Gastrocnemius medialis (tissue), 4 donors: ENCODE results near the gene EPHB4. TPM values are rescaled to one million over a fixed set of nuclear protein-coding genes. Genes with fewer than 3 reads are reported as not detected.
A peak's percentile ranks its signal among the peaks of the same experiment; 100 is the strongest.

ENCODE experiments used
- ATAC-seq, 2 donors: fragments of 150-250 bp; one replicate each; pipeline ENCODE4 v1.9.1; 2016
- DNase-seq, 2 donors: peaks; one replicate each; pipeline ENCODE4 v3.0.0-alpha.2; 2019
- H3K27ac ChIP-seq, 4 donors: fragments of 200-600 bp; sonication (generic); 1 replicate in 1 of 4; 2 replicates in 3 of 4; pipeline ENCODE4 v1.5.1; 2016 to 2018; ENCODE audit warnings: mild to moderate bottlenecking in 2 of 4, moderate library complexity in 1 of 4
- H3K27me3 ChIP-seq, 3 donors: fragments of 200-600 bp; sonication (generic) in 2 of 3; 1 replicate in 1 of 3; 2 replicates in 2 of 3; pipeline versions ENCODE4 v1.5.1 to v1.6.0; 2016 to 2019; ENCODE audit warnings: mild to moderate bottlenecking in 1 of 3, moderate library complexity in 1 of 3
- H3K36me3 ChIP-seq, 2 donors: fragments of 200-600 bp; sonication (generic) in 1 of 2; one replicate each; pipeline ENCODE4 v1.5.1; 2017 to 2018
- H3K4me1 ChIP-seq, 2 donors: fragments of 200-600 bp; sonication (generic) in 1 of 2; one replicate each; pipeline ENCODE4 v1.5.1; 2016 to 2017; ENCODE audit warnings: mild to moderate bottlenecking in 2 of 2
- H3K4me3 ChIP-seq, 4 donors: fragments of 200-600 bp; sonication (generic) in 3 of 4; 1 replicate in 1 of 4; 2 replicates in 3 of 4; pipeline ENCODE4 v1.5.1; 2016 to 2019; ENCODE audit warnings: mild to moderate bottlenecking in 2 of 4
- H3K9me3 ChIP-seq, 3 donors: fragments of 200-600 bp; sonication (generic) in 2 of 3; 1 replicate in 1 of 3; 2 replicates in 2 of 3; pipeline ENCODE4 v1.5.1; 2016 to 2019
- CTCF ChIP-seq, 5 experiments: fragments of 450-650 bp in 3 of 5; fragments of 200-600 bp in 2 of 5; sonication (generic) in 2 of 5; IDR thresholded peaks in 4 of 5; conservative IDR thresholded peaks in 1 of 5; 1 replicate in 4 of 5; 2 replicates in 1 of 5; pipeline ENCODE4 v1.5.1; 2016 to 2019; ENCODE audit warnings: antibody characterized with exemption in 5 of 5, mild to moderate bottlenecking in 3 of 5, moderate library complexity in 3 of 5
- POLR2A ChIP-seq, 2 donors: fragments of 450-650 bp; IDR thresholded peaks; one replicate each; pipeline ENCODE4 v1.6.1; 2017; ENCODE audit warnings: antibody characterized with exemption in 2 of 2, mild to moderate bottlenecking in 2 of 2, moderate library complexity in 2 of 2
- in situ Hi-C, 4 donors: fragments of 200-750 bp; cut with MboI; loops; one replicate each; pipeline versions ENCODE4 v1.15.0 to v1.8.0; 2017; ENCODE audit warnings: low sequenced_read_pairs in 4 of 4
- intact Hi-C: fragments of 100-400 bp; cut with DNase I; formaldehyde crosslinking; loops from one replicate; pipeline ENCODE4 v1.15.1; 2023; ENCODE audit warnings: low total_unique reads
- total RNA-seq, 4 donors: library from RNA; depleted of rRNA; stranded (reverse); fragments of >200 nt; gene quantifications; one replicate each; pipeline versions ENCODE4 v1.1.0 to v1.2.3, GENCODE V29; 2016

EPHB4 gene
- total RNA-seq, 4 donors from 2014 or later: 6.3 to 16.2 (median 12.3) TPM

GRCh38 chr7:100803398-100804161 is 23.7 kb downstream of the EPHB4 start:
- Histone ChIP-seq H3K9me3 (no peaks in the 10 kb centered on the region), H3K27me3 (peaks cover 3 to 12% (median 10%) of the 10 kb centered on the region in 3 donors), H3K4me3 (no peak overlapping the region), H3K36me3 (no peaks in the 10 kb centered on the region), H3K27ac (peak overlapping the region in 1 of 4 donors; percentile 22), H3K4me1 (peaks cover 9 to 11% of the 10 kb centered on the region in 2 donors)
- intact Hi-C loops (loop anchor here (2.0 kb wide), 1 partner anchor 49 kb away; the partner anchor contains the start of gene SLC12A9), in situ Hi-C loops (no loop called here)
- peak; percentile 82 to 84 for ATAC-seq
- DNase-seq: peak; percentile 32 to 44
- TF ChIP-seq POLR2A (IDR thresholded peaks at IDR 0.05): no peak
- no peak for TF ChIP-seq CTCF (IDR thresholded peaks at IDR 0.05 in 4 of 5, conservative IDR thresholded peaks at IDR 0.05 in 1 of 5)

GRCh38 chr7:100802951-100803350 is 24.4 kb downstream of the EPHB4 start:
- Histone ChIP-seq H3K9me3 (no peaks in the 10 kb centered on the region), H3K4me3 (no peak overlapping the region), H3K27ac (peak overlapping the region in 1 of 4 donors; percentile 22), H3K36me3 (no peaks in the 10 kb centered on the region), H3K27me3 (peaks cover 3 to 12% (median 10%) of the 10 kb centered on the region in 3 donors), H3K4me1 (peaks cover 9 to 11% of the 10 kb centered on the region in 2 donors)
- ATAC-seq: no peak
- in situ Hi-C loops: no loop called here
- intact Hi-C loops: loop anchor here (2.0 kb wide), 1 partner anchor 50 kb away; the partner anchor contains the start of gene SLC12A9
- TF ChIP-seq CTCF (IDR thresholded peaks at IDR 0.05 in 4 of 5, conservative IDR thresholded peaks at IDR 0.05 in 1 of 5): no peak
- no peak for TF ChIP-seq POLR2A (IDR thresholded peaks at IDR 0.05)
- no peak for DNase-seq

- H3K4me1 ChIP-seq: peaks cover 9 to 11% of the 10 kb centered on the region in 2 donors
- ATAC-seq (no peak), DNase-seq (no peak)
- peaks cover 3 to 12% (median 10%) of the 10 kb centered on the region in 3 donors for H3K27me3 ChIP-seq
- in situ Hi-C loops: no loop called here
- no peaks in the 10 kb centered on the region for H3K36me3 ChIP-seq
- no peaks in the 10 kb centered on the region for H3K9me3 ChIP-seq
- no peak overlapping the region for H3K4me3 ChIP-seq
- TF ChIP-seq CTCF (IDR thresholded peaks at IDR 0.05 in 4 of 5, conservative IDR thresholded peaks at IDR 0.05 in 1 of 5) (no peak), POLR2A (IDR thresholded peaks at IDR 0.05) (no peak)
- no peak overlapping the region for H3K27ac ChIP-seq
- intact Hi-C loops: loop anchor here (2.0 kb wide), 1 partner anchor 51 kb away; the partner anchor contains the start of gene SLC12A9
Observed at GRCh38 chr7:100801833-100802568, 25.3 kb downstream of the EPHB4 start.

GRCh38 chr7:100799037-100799896 is 28.1 kb downstream of the EPHB4 start:
- intact Hi-C loops (no loop called here), in situ Hi-C loops (loop anchor here in 1 of 4 donors (5.0 kb wide), 1 partner anchor 53 kb away; the partner anchor contains the start of gene SLC12A9)
- Histone ChIP-seq H3K36me3 (no peaks in the 10 kb centered on the region), H3K9me3 (no peaks in the 10 kb centered on the region), H3K4me1 (peaks cover 9 to 11% of the 10 kb centered on the region in 2 donors), H3K4me3 (no peak overlapping the region), H3K27ac (no peak overlapping the region), H3K27me3 (peaks cover 10 to 22% (median 11%) of the 10 kb centered on the region in 3 donors)
- DNase-seq (peak in 1 of 2 donors; percentile 19), ATAC-seq (peak; percentile 28 to 41)
- no peak for TF ChIP-seq POLR2A (IDR thresholded peaks at IDR 0.05)
- peak; percentile 42 to 65 (median 53) for TF ChIP-seq CTCF (IDR thresholded peaks at IDR 0.05 in 4 of 5, conservative IDR thresholded peaks at IDR 0.05 in 1 of 5)
